Measurements from ENCODE around the gene UBR1. TPM values are rescaled to one million over a fixed set of nuclear protein-coding genes. Genes with fewer than 3 reads are reported as not detected.

UBR1 gene
- total and polyA plus RNA-seq, 10 of the 15 experiments (the other 5 are each of a cell fraction or from before 2014, with no cell fraction given): 4.5 to 27.5 (median 16.7) TPM

- TF ChIP-seq NFXL1 (IDR thresholded peaks at IDR 0.05; ENCODE audit: borderline replicate concordance): no peak
- no peak for TF ChIP-seq FOS (IDR thresholded peaks at IDR 0.05; ENCODE audit: borderline replicate concordance, extremely low read depth, insufficient read length)
- TF ChIP-seq BCL11A (IDR thresholded peaks at IDR 0.05; ENCODE audit: low read depth, low read length): no peak
- no peak for TF ChIP-seq RAD21 (IDR thresholded peaks at IDR 0.05; ENCODE audit: insufficient read depth, low read depth, low read length)
- TF ChIP-seq IKZF1 (conservative IDR thresholded peaks at IDR 0.05): no peak
- no peak for TF ChIP-seq CREB1 (IDR thresholded peaks at IDR 0.05; ENCODE audit: low read depth)
- TF ChIP-seq FOXM1 (IDR thresholded peaks at IDR 0.05; ENCODE audit: low read depth, low read length): no peak
- TF ChIP-seq ELK1 (IDR thresholded peaks at IDR 0.05; ENCODE audit: low read depth, low read length): no peak
- TF ChIP-seq SUZ12 (IDR thresholded peaks at IDR 0.05; ENCODE audit: unreplicated experiment): no peak
- no peak for TF ChIP-seq BACH1 (IDR thresholded peaks at IDR 0.05; ENCODE audit: borderline replicate concordance)
- no peak for TF ChIP-seq ETV6 (conservative IDR thresholded peaks at IDR 0.05 in 1 of 2, IDR thresholded peaks at IDR 0.05 in 1 of 2; ENCODE audit: borderline replicate concordance in 1 of 2, low read depth in 1 of 2)
- TF ChIP-seq CHD1 (IDR thresholded peaks at IDR 0.05; ENCODE audit: low read depth, low read length): no peak
- no peak for TF ChIP-seq MTA3 (IDR thresholded peaks at IDR 0.05; ENCODE audit: borderline replicate concordance, low read length)
- TF ChIP-seq RELB (IDR thresholded peaks at IDR 0.05; ENCODE audit: low read depth): no peak
- no peak for TF ChIP-seq CHD4 (IDR thresholded peaks at IDR 0.05)
- Histone ChIP-seq H3K27me3 (replicated peaks in 1 of 2; ENCODE audit: control insufficient read depth in 2 of 2, insufficient read depth in 2 of 2, low read length in 1 of 2) (no peaks in the 10 kb centered on the region), H3K4me3 (no peak overlapping the region), H3K27ac (ENCODE audit: control insufficient read depth, insufficient read depth) (no peak overlapping the region), H3K9me3 (replicated peaks; ENCODE audit: control insufficient read depth, insufficient read depth, low read length) (no peaks in the 10 kb centered on the region), H3K9ac (ENCODE audit: control insufficient read depth, insufficient read depth, low read length) (no peak overlapping the region), H4K20me1 (ENCODE audit: control insufficient read depth, insufficient read depth) (no peaks in the 10 kb centered on the region), H3K79me2 (ENCODE audit: control insufficient read depth, insufficient read depth, low read length) (peaks cover 29% of the 10 kb centered on the region), H3K4me2 (ENCODE audit: control insufficient read depth, insufficient read depth) (no peak overlapping the region; the same call in 1 of the 2 replicates), H3K4me1 (ENCODE audit: control insufficient read depth, insufficient read depth, low read length) (peaks cover 15% of the 10 kb centered on the region), H3K36me3 (ENCODE audit: control insufficient read depth in 2 of 2, insufficient read depth in 2 of 2, low read length in 1 of 2) (no peaks in the 10 kb centered on the region), H2AFZ (ENCODE audit: control insufficient read depth, low read depth, low read length) (no peak overlapping the region)
- ATAC-seq: no peak
- ChIA-PET CTCF (interaction anchor here (1.7 to 2.1 kb wide), 2 partner anchors 11 to 13 kb away, joined by 5 to 10 read pairs; no protein-coding TSS in a partner anchor), SMC1A (ENCODE audit: uncharacterized antibody, unreplicated experiment) (no interaction called here), POLR2A (no interaction called here), RAD21 (ENCODE audit: unreplicated experiment) (interaction anchor here (1.8 kb wide), 1 partner anchor 11 kb away, joined by 6 read pairs; no protein-coding TSS in a partner anchor)
- intact Hi-C loops (cut with micrococcal nuclease; ENCODE audit: unreplicated experiment) (no loop called here), in situ Hi-C loops (cut with MboI) (no loop called here)
- BruUV-seq (replicated peaks): no TSS peak
- DNase-seq (ENCODE audit: low read depth, low spot score): no peak
- WGBS (ENCODE audit: insufficient coverage, insufficient replicate concordance, low lambda C conversion rate, missing lambda C conversion rate): 74% methylated on average over 3 of the region's 3 CpGs
- no peak for FAIRE-seq
Measured at GRCh38 chr15:42915654-42916315, 190.1 kb downstream of the UBR1 start.

Measured in GM12878 (cell line).